NCI-H526 (cell line): Measurements from ENCODE around the gene ELANE.
"Not testable (repeated sequence)": the region's sequence is repeated elsewhere in the genome, so short reads cannot be mapped to it uniquely, and the experiment has no call there.

Experiments
- DNase-seq, 2 experiments: peaks; one replicate each; lab custom pipeline; 2025; lab: John Stamatoyannopoulos, UW

The ELANE gene

GRCh38 chr19:814152-815078 lies 37.7 kb upstream of the ELANE start:
- DNase-seq = no peak

GRCh38 chr19:815079-815774 lies 36.9 kb upstream of the ELANE start:
- no peak for DNase-seq

- DNase-seq = no peak
These were observed 36.2 kb upstream of the ELANE start for GRCh38 chr19:815775-816499.

GRCh38 chr19:816500-816857 lies 35.6 kb upstream of the ELANE start:
- no peak for DNase-seq

- not testable (repeated sequence) for DNase-seq
These were observed 31.9 kb upstream of the ELANE start for GRCh38 chr19:820212-820611.

- DNase-seq = no peak
These were observed 30.8 kb upstream of the ELANE start for GRCh38 chr19:821231-821824.

- no peak for DNase-seq
These were observed 30.1 kb upstream of the ELANE start, which contains the start of gene PLPPR3 for GRCh38 chr19:821825-822503. Gene PLPPR3, minus strand, starts transcription at chr19:821955. Its CDS starts 396 bp downstream, at chr19:821559.

- peak in 1 of 2 experiments; percentile 56 for DNase-seq
These were observed 28.5 kb upstream of the ELANE start for GRCh38 chr19:823565-824121.

GRCh38 chr19:824885-825284 lies 27.2 kb upstream of the ELANE start:
- DNase-seq = no peak

- no peak for DNase-seq
These were observed 26.0 kb upstream of the ELANE start for GRCh38 chr19:825897-826644.

- DNase-seq = no peak
These were observed 24.8 kb upstream of the ELANE start for GRCh38 chr19:827314-827709.

GRCh38 chr19:827710-828321 lies 24.3 kb upstream of the ELANE start, which contains the start of gene AZU1:
Gene AZU1, plus strand, starts transcription at chr19:827837. Its CDS starts 10 bp downstream, at chr19:827847.
- DNase-seq = no peak

- no peak for DNase-seq
These were observed 22.9 kb upstream of the ELANE start for GRCh38 chr19:829129-829758.

- no peak for DNase-seq
These were observed 20.4 kb upstream of the ELANE start for GRCh38 chr19:831407-832369.

- no peak for DNase-seq
These were observed 17.9 kb upstream of the ELANE start for GRCh38 chr19:834216-834615.

- no peak for DNase-seq
These were observed 16.8 kb upstream of the ELANE start for GRCh38 chr19:835210-835810.

GRCh38 chr19:840519-841206 lies 11.4 kb upstream of the ELANE start, which contains the start of gene PRTN3:
Gene PRTN3, plus strand, starts transcription at chr19:840999. Its CDS starts 10 bp downstream, at chr19:841009.
- no peak for DNase-seq
